UCSD-AML1 (cell line): ENCODE data around the gene SHKBP1.

ENCODE experiments used
- DNase-seq: peaks from one replicate; lab custom pipeline; 2025; ENCODE audit not compliant: unreplicated experiment; lab: John Stamatoyannopoulos, UW

The SHKBP1 gene

GRCh38 chr19:40599902-40600569, 23.4 kb downstream of the SHKBP1 start:
- DNase-seq = no peak

GRCh38 chr19:40600570-40601133, 24.0 kb downstream of the SHKBP1 start:
- DNase-seq = no peak

- peak; percentile 50 for DNase-seq
These were observed 24.7 kb downstream of the SHKBP1 start, which contains the start of gene LTBP4 for GRCh38 chr19:40601134-40601974. Gene LTBP4, plus strand, starts transcription at chr19:40601369. Its CDS starts 19 bp downstream, at chr19:40601388.

- DNase-seq = no peak
These were observed 26.4 kb downstream of the SHKBP1 start for GRCh38 chr19:40603071-40603388.

GRCh38 chr19:40603389-40604170, 26.9 kb downstream of the SHKBP1 start:
- peak; percentile 97 for DNase-seq

- DNase-seq = no peak
These were observed 27.5 kb downstream of the SHKBP1 start for GRCh38 chr19:40604171-40604646.

GRCh38 chr19:40604647-40605215, 28.1 kb downstream of the SHKBP1 start:
- DNase-seq = no peak

- peak; percentile 72 for DNase-seq
These were observed 28.7 kb downstream of the SHKBP1 start for GRCh38 chr19:40605216-40605971.

- DNase-seq = no peak
These were observed 30.9 kb downstream of the SHKBP1 start for GRCh38 chr19:40607311-40608239.

- DNase-seq = no peak
These were observed 31.6 kb downstream of the SHKBP1 start for GRCh38 chr19:40608240-40608621.

- no peak for DNase-seq
These were observed 32.3 kb downstream of the SHKBP1 start for GRCh38 chr19:40608957-40609356.

- DNase-seq = peak; percentile 95
These were observed 33.1 kb downstream of the SHKBP1 start for GRCh38 chr19:40609561-40610395.

GRCh38 chr19:40610396-40611064, 33.9 kb downstream of the SHKBP1 start:
- DNase-seq = peak; percentile 67

GRCh38 chr19:40611096-40611495, 34.4 kb downstream of the SHKBP1 start:
- no peak for DNase-seq

GRCh38 chr19:40611900-40612698, 35.4 kb downstream of the SHKBP1 start:
- DNase-seq = no peak

GRCh38 chr19:40612831-40613689, 36.4 kb downstream of the SHKBP1 start:
- DNase-seq = peak; percentile 86
